Coronary artery (tissue), 2 donors: ENCODE measurements around the gene SDK2.
"Not testable (repeated sequence)": the region's sequence is repeated elsewhere in the genome, so short reads cannot be mapped to it uniquely, and the experiment has no call there.

Experiments
- DNase-seq: peaks from one replicate; pipeline ENCODE4 v3.0.0-alpha.2; 2017; ENCODE audit warnings: low spot score
- H3K27ac ChIP-seq, 2 donors: fragments of 200-600 bp; sonication (generic); one replicate each; pipeline ENCODE4 v1.5.1; 2016 to 2019
- H3K4me3 ChIP-seq: fragments of 200-600 bp; sonication (generic); 2 replicates; pipeline ENCODE4 v1.5.1; 2016; ENCODE audit warnings: mild to moderate bottlenecking, moderate library complexity
- CTCF ChIP-seq: fragments of 200-600 bp; sonication (generic); IDR thresholded peaks from one replicate; pipeline ENCODE4 v1.5.1; 2019; ENCODE audit warnings: antibody characterized with exemption

The SDK2 gene

GRCh38 chr17:73371836-73372235 lies 272.4 kb downstream of the SDK2 start:
- Histone ChIP-seq H3K4me3 (no peak overlapping the region), H3K27ac (no peak overlapping the region)
- DNase-seq = no peak
- no peak for TF ChIP-seq CTCF

- Histone ChIP-seq H3K4me3 (no peak overlapping the region), H3K27ac (no peak overlapping the region)
- TF ChIP-seq CTCF = no peak
- DNase-seq = no peak
Observed at GRCh38 chr17:73371285-73371684, 273.0 kb downstream of the SDK2 start.

- H3K4me3 ChIP-seq, H3K27ac ChIP-seq: not testable (repeated sequence)
- peak; percentile 83 for TF ChIP-seq CTCF
- DNase-seq = peak; percentile 88
Observed at GRCh38 chr17:73369817-73370490, 274.3 kb downstream of the SDK2 start.

GRCh38 chr17:73369111-73369521 lies 275.1 kb downstream of the SDK2 start:
- no peak for TF ChIP-seq CTCF
- Histone ChIP-seq H3K27ac (no peak overlapping the region), H3K4me3 (no peak overlapping the region)
- DNase-seq = no peak

DNA sequence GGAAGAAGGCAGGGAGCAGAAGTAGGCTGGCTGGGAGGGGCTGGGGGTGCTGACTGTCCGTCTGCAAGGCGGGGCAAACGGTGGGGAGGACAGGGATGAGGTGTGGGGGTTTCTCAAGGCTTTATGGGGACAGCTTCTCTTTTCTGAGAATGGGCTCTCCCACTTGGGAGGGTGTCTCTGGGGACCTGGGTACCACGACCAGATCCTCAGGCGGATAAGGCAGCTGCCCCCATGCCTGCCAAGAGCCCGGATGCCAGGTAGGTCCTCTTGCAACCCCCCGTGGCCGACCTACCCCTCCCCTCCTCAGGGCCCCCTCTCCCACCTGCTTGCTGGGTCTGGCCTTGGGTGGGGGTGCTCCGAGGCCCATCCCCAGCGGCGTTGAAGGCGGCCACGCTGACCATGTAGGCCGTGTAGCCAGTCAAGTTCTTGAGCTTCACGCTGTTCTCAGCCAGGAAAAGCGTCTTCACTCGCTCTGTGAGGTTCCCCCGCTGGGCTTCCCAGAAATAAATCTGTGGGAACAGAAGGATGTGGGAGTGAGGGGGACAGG lies 276.1 kb downstream of the SDK2 start:
- Histone ChIP-seq H3K4me3 (no peak overlapping the region), H3K27ac (no peak overlapping the region)
- DNase-seq = no peak
- no peak for TF ChIP-seq CTCF

DNA sequence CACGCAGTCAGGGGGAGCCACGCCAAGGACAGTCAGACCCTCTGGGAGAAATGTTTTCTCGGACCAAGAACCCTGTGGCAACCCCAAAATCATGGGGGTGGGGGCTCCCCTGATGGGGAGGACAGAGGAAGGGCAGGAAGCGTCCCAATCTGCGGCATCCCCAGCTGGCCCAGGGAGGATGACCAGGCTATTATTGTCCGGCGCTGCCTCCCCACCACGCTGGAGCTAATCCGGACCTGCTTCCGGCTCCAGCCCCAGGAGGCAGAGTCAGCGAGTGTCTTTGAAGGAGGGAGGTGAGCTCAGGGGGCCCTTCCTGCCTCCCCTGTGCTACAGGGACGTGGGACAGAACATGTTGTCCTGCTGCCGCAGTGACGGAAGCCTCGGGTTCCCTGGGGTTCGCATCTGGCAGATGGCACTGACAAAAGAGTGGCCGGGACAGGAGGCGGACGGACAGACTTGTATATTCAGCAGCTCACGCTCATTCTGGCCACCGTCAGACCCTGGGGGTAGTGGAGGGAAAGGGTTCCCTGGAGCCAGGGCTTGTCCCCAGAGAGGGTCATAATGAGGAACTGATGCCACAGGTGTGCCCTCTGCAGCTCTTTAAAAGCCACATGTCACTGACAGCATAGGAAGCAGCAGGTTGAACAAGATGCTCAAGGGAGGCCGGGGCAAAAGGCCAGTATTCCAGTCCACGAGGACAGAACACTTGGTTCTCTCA lies 278.2 kb downstream of the SDK2 start:
- no peak for DNase-seq
- H3K27ac ChIP-seq = peak overlapping the region in 1 of 2 donors; percentile 46
- H3K4me3 ChIP-seq = no peak overlapping the region
- no peak for TF ChIP-seq CTCF
